GM12878 (cell line): ENCODE measurements around the gene HOXA10. TPM values are rescaled to one million over a fixed set of nuclear protein-coding genes. Genes with fewer than 3 reads are reported as not detected.

ENCODE experiments used
- ATAC-seq: fragments of 200-7000 bp; cut with Tn5 transposase; 3 replicates; pipeline ENCODE4 v1.9.1; 2020; ENCODE audit warnings: mild to moderate bottlenecking, moderate library complexity
- BruUV-seq: library from RNA; stranded (reverse); fragments of 400-500 nt; replicated peaks from 2 replicates; lab custom pipeline; 2021; lab: Mats Ljungman, UMichigan
- CTCF ChIA-PET: fragments of 300-600 bp; sonication (Branson Sonifier 250); formaldehyde crosslinking; extraction: SDS; loops from one replicate; lab custom pipeline; 2021; ENCODE audit warnings: inconsistent platforms; lab: Yijun Ruan, JAX
- POLR2A ChIA-PET: fragments of 350-600 bp; formaldehyde crosslinking; extraction: SDS; loops from one replicate; lab custom pipeline; 2021; ENCODE audit warnings: inconsistent platforms; lab: Charles Lee
- RAD21 ChIA-PET: fragments of 300-600 bp; sonication (Branson Sonifier 250); formaldehyde crosslinking; loops from one replicate; lab custom pipeline; 2023; ENCODE audit warnings: antibody characterized with exemption; ENCODE audit not compliant: unreplicated experiment; lab: Charles Lee
- SMC1A ChIA-PET: fragments of 300-600 bp; sonication (Branson Sonifier 250); formaldehyde crosslinking; loops from one replicate; lab custom pipeline; 2023; ENCODE audit not compliant: unreplicated experiment, uncharacterized antibody; lab: Charles Lee
- DNase-seq: peaks from one replicate; pipeline ENCODE4 v3.0.0-alpha.2; 2011; ENCODE audit warnings: low read depth, low spot score
- FAIRE-seq: peaks from 3 replicates; lab custom pipeline; 2011; peaks lifted over from hg19 to GRCh38; lab: Jason Lieb, UNC
- H2AFZ ChIP-seq: 2 replicates; pipeline ENCODE4 v1.6.0; 2011; ENCODE audit warnings: low read depth, low read length, control low read depth; ENCODE audit not compliant: control insufficient read depth
- H3K27ac ChIP-seq: 2 replicates; pipeline ENCODE4 v1.5.1; 2011; ENCODE audit warnings: control low read depth; ENCODE audit not compliant: control insufficient read depth, insufficient read depth
- H3K27me3 ChIP-seq, 2 experiments: replicated peaks in 1 of 2; 2 replicates each; pipeline versions ENCODE4 v1.6.0 to v1.6.1; 2011; ENCODE audit warnings: low read length in 1 of 2; ENCODE audit not compliant: control insufficient read depth in 2 of 2, insufficient read depth in 2 of 2
- H3K36me3 ChIP-seq, 2 experiments: 2 replicates each; pipeline ENCODE4 v1.5.1; 2011; ENCODE audit warnings: low read length in 1 of 2; ENCODE audit not compliant: control insufficient read depth in 2 of 2, insufficient read depth in 2 of 2
- H3K4me1 ChIP-seq: 2 replicates; pipeline ENCODE4 v1.6.1; 2011; ENCODE audit warnings: mild to moderate bottlenecking, low read length, moderate library complexity, mixed read lengths; ENCODE audit not compliant: control insufficient read depth, insufficient read depth
- H3K4me2 ChIP-seq: 2 replicates; pipeline ENCODE4 v1.6.0; 2011; ENCODE audit warnings: control low read depth; ENCODE audit not compliant: control insufficient read depth, insufficient read depth
- H3K4me3 ChIP-seq: fragments of 200-600 bp; sonication (generic); 2 replicates; pipeline ENCODE4 v1.5.1; 2016
- H3K79me2 ChIP-seq: 2 replicates; pipeline ENCODE4 v1.6.0; 2011; ENCODE audit warnings: low read length; ENCODE audit not compliant: control insufficient read depth, insufficient read depth
- H3K9ac ChIP-seq: 2 replicates; pipeline ENCODE4 v1.8.0; 2011; ENCODE audit warnings: low read length, control low read depth, mixed read lengths; ENCODE audit not compliant: control insufficient read depth, insufficient read depth
- H3K9me3 ChIP-seq: replicated peaks from 3 replicates; pipeline ENCODE4 v1.5.1; 2011; ENCODE audit warnings: mild to moderate bottlenecking, low read length; ENCODE audit not compliant: control insufficient read depth, insufficient read depth
- H4K20me1 ChIP-seq: 2 replicates; pipeline ENCODE4 v1.6.0; 2011; ENCODE audit not compliant: control insufficient read depth, insufficient read depth
- BRCA1 ChIP-seq: IDR thresholded peaks from 2 replicates; pipeline ENCODE4 v1.6.1; 2011; ENCODE audit warnings: low read depth, low read length, improper control_type of control experiment
- CBX3 ChIP-seq: fragments of 200-600 bp; sonication (generic); IDR thresholded peaks from 2 replicates; pipeline ENCODE4 v1.6.1; 2016; ENCODE audit warnings: low read depth, borderline replicate concordance
- ETV6 ChIP-seq, 2 experiments: fragments of 450-650 bp in 1 of 2; IDR thresholded peaks in 1 of 2; conservative IDR thresholded peaks in 1 of 2; 2 replicates each; pipeline ENCODE4 v1.6.1; 2014; ENCODE audit warnings: antibody characterized with exemption in 1 of 2, borderline replicate concordance in 1 of 2, low read depth in 1 of 2, mild to moderate bottlenecking in 1 of 2, moderate library complexity in 1 of 2
- PRDM15 ChIP-seq: fragments of 450-650 bp; formaldehyde crosslinking; IDR thresholded peaks from 2 replicates; pipeline ENCODE4 v1.4.0; 2020; ENCODE audit warnings: mild to moderate bottlenecking, moderate library complexity
- RAD21 ChIP-seq: IDR thresholded peaks from 2 replicates; pipeline ENCODE4 v1.6.1; 2011; ENCODE audit warnings: mild to moderate bottlenecking, low read depth, low read length, moderate library complexity; ENCODE audit not compliant: insufficient read depth
- SPI1 ChIP-seq: IDR thresholded peaks from 2 replicates; pipeline ENCODE4 v1.6.1; 2011; ENCODE audit warnings: low read depth, mild to moderate bottlenecking, low read length, moderate library complexity, borderline replicate concordance; ENCODE audit not compliant: insufficient read depth
- TAF1 ChIP-seq: IDR thresholded peaks from 2 replicates; pipeline ENCODE4 v1.6.1; 2011; ENCODE audit warnings: mild to moderate bottlenecking, low read depth, low read length, borderline replicate concordance
- TCF7 ChIP-seq: IDR thresholded peaks from 2 replicates; pipeline ENCODE4 v1.6.1; 2014; ENCODE audit warnings: antibody characterized with exemption, borderline replicate concordance
- YY1 ChIP-seq: IDR thresholded peaks from 2 replicates; pipeline ENCODE4 v1.6.1; 2011; ENCODE audit warnings: low read depth, mild to moderate bottlenecking, low read length
- ZZZ3 ChIP-seq: IDR thresholded peaks from 2 replicates; pipeline ENCODE4 v1.6.1; 2011; ENCODE audit warnings: low read depth; ENCODE audit not compliant: control insufficient read depth, insufficient read length
- WGBS: methylation state at CpG from one replicate; pipeline ENCODE4 v1.1.6; 2016; ENCODE audit warnings: low lambda C conversion rate; ENCODE audit not compliant: insufficient replicate concordance, insufficient coverage; ENCODE audit errors: missing lambda C conversion rate; 5-methylcytosine and 5-hydroxymethylcytosine counted together
- in situ Hi-C: fragments of 300-500 bp; cut with MboI; formaldehyde crosslinking; loops from 9 replicates; pipeline ENCODE4 v1.14.3; 2018; ENCODE audit warnings: mixed read lengths
- intact Hi-C: fragments of 100-400 bp; cut with micrococcal nuclease; formaldehyde crosslinking; loops from one replicate; pipeline ENCODE4 v1.14.2; 2022; ENCODE audit not compliant: unreplicated experiment
- polyA plus RNA-seq, 11 experiments: library from polyadenylated mRNA; depleted of rRNA in 4 of 11; unstranded in 6 of 11; stranded (reverse) in 5 of 11; fragments of >200 nt; fragmentation: Nextera tagmentation in 4 of 11; fragmentation: Illumina TruSeq in 1 of 11; extraction: Ambion mirVana in 4 of 11; extraction: Trizol in 1 of 11; gene quantifications; 1 replicate in 1 of 11; 2 replicates in 10 of 11; pipeline versions ENCODE4 v1.2.1 to v1.2.3, GENCODE V29; 2011 to 2016; ENCODE audit warnings: inconsistent platforms in 2 of 11, missing spikeins in 2 of 11, low read depth in 1 of 11
- total RNA-seq, 4 experiments: library from RNA; depleted of rRNA in 3 of 4; stranded (reverse); fragments of >200 nt in 3 of 4; fragmentation: Illumina TruSeq in 1 of 4; extraction: Trizol in 1 of 4; gene quantifications; 2 replicates each; pipeline versions ENCODE4 v1.2.1 to v1.2.3, GENCODE V29; 2013 to 2021
- TF ChIP-seq, protein P1 (sequence below): IDR thresholded peaks from 2 replicates; pipeline ENCODE4 v1.6.1; 2011; ENCODE audit warnings: low read depth, mild to moderate bottlenecking, low read length, moderate library complexity, borderline replicate concordance; ENCODE audit errors: extremely low read depth
- TF ChIP-seq, protein P2 (sequence below): IDR thresholded peaks from 2 replicates; pipeline ENCODE4 v1.6.1; 2012; ENCODE audit warnings: low read length, inconsistent platforms

Gene HOXA10
- total and polyA plus RNA-seq, 10 of the 15 experiments (the other 5 are each of a cell fraction or from before 2014, with no cell fraction given): not detected

- 61% methylated on average over 11 of the region's 11 CpGs for WGBS
- no peak for ATAC-seq
- CTCF ChIA-PET: no interaction called here
- Histone ChIP-seq H3K27me3 (peaks cover 0 to 7% of the 10 kb centered on the region in 2 experiments; a peak in 2 of 4 replicates), H3K4me1 (no peaks in the 10 kb centered on the region; the same call in 1 of the 2 replicates), H3K36me3 (no peaks in the 10 kb centered on the region), H2AFZ (no peak overlapping the region), H3K9ac (no peak overlapping the region), H3K9me3 (no peaks in the 10 kb centered on the region; the same call in 2 of the 3 replicates), H3K4me2 (no peak overlapping the region), H3K27ac (no peak overlapping the region), H3K4me3 (no peak overlapping the region), H3K79me2 (no peaks in the 10 kb centered on the region), H4K20me1 (no peaks in the 10 kb centered on the region)
- no peak for DNase-seq
- POLR2A ChIA-PET: no interaction called here
- in situ Hi-C loops: no loop called here
- intact Hi-C loops: no loop called here
- SMC1A ChIA-PET: no interaction called here
- BruUV-seq: no TSS peak
- no peak for FAIRE-seq
- RAD21 ChIA-PET: no interaction called here
- no peak for TF ChIP-seq SPI1
Observed at GRCh38 chr7:27138985-27139333, 35.2 kb downstream of the HOXA10 start.

GRCh38 chr7:27138472-27138871 lies 35.6 kb downstream of the HOXA10 start:
- intact Hi-C loops (no loop called here), in situ Hi-C loops (no loop called here)
- no peak overlapping the region for H3K4me3 ChIP-seq
- H3K79me2 ChIP-seq: no peaks in the 10 kb centered on the region
- H3K9ac ChIP-seq: no peak overlapping the region
- ChIA-PET CTCF (no interaction called here), RAD21 (no interaction called here), SMC1A (no interaction called here), POLR2A (no interaction called here)
- H3K9me3 ChIP-seq: no peaks in the 10 kb centered on the region
- DNase-seq (no peak), FAIRE-seq (no peak), ATAC-seq (no peak)
- 84% methylated on average over 1 of the region's 1 CpG for WGBS
- H4K20me1 ChIP-seq: no peaks in the 10 kb centered on the region
- H2AFZ ChIP-seq: no peak overlapping the region
- H3K4me2 ChIP-seq: no peak overlapping the region
- H3K36me3 ChIP-seq: no peaks in the 10 kb centered on the region
- H3K4me1 ChIP-seq: no peaks in the 10 kb centered on the region; the same call in 1 of the 2 replicates
- no TSS peak for BruUV-seq
- H3K27ac ChIP-seq: no peak overlapping the region
- peaks cover 0 to 7% of the 10 kb centered on the region in 2 experiments; a peak in 2 of 4 replicates for H3K27me3 ChIP-seq
- TF ChIP-seq, protein P1, sequence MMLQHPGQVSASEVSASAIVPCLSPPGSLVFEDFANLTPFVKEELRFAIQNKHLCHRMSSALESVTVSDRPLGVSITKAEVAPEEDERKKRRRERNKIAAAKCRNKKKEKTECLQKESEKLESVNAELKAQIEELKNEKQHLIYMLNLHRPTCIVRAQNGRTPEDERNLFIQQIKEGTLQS: no peak
- no peak for TF ChIP-seq PRDM15 (CRISPR knock-in tag)
- TF ChIP-seq YY1: no peak
- TF ChIP-seq TAF1: no peak
- no peak for TF ChIP-seq CBX3
- TF ChIP-seq, protein P2, sequence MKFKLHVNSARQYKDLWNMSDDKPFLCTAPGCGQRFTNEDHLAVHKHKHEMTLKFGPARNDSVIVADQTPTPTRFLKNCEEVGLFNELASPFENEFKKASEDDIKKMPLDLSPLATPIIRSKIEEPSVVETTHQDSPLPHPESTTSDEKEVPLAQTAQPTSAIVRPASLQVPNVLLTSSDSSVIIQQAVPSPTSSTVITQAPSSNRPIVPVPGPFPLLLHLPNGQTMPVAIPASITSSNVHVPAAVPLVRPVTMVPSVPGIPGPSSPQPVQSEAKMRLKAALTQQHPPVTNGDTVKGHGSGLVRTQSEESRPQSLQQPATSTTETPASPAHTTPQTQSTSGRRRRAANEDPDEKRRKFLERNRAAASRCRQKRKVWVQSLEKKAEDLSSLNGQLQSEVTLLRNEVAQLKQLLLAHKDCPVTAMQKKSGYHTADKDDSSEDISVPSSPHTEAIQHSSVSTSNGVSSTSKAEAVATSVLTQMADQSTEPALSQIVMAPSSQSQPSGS: no peak
- TF ChIP-seq TCF7: no peak
- TF ChIP-seq BRCA1: no peak
- TF ChIP-seq ETV6 (conservative IDR thresholded peaks at IDR 0.05 in 1 of 2, IDR thresholded peaks at IDR 0.05 in 1 of 2; ENCODE audit: borderline replicate concordance in 1 of 2, low read depth in 1 of 2): no peak
- TF ChIP-seq RAD21: no peak
- no peak for TF ChIP-seq ZZZ3
